ENCODE measurements around the gene DGKI.
"Not testable (repeated sequence)": the region's sequence is repeated elsewhere in the genome, so short reads cannot be mapped to it uniquely, and the experiment has no call there.

Gene DGKI

DNA sequence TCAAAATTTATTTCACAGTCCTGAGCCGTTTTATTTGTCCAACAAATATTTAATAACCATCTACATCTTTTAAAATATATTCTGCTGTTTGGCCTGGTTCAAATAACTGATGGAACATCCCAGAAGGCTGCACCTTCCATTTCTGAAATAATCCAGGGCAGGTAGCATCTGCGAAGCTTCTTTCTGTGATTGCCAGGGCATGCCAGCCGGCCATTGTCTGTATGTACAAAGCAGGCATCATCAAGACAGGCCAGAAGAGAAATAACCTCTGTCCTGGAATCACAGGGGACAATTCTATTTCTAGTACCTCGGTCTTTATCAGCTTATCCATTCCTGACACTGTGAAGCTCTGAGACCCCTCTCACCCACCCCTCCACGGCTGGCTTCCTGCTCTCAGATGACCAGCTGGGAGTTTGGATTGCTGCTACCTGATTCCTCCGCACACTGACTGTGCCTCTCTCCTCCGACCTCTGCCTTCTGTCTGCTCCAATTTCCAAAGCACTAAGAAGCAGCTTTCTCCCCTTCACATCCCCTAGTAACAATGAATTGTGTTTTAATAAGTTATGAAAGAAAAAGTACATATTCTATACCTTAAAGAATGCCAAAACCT, 8.0 kb downstream of the DGKI start:
- in situ Hi-C loops (cut with MboI; ENCODE audit: low sequenced_read_pairs), result no loop called here

DNA sequence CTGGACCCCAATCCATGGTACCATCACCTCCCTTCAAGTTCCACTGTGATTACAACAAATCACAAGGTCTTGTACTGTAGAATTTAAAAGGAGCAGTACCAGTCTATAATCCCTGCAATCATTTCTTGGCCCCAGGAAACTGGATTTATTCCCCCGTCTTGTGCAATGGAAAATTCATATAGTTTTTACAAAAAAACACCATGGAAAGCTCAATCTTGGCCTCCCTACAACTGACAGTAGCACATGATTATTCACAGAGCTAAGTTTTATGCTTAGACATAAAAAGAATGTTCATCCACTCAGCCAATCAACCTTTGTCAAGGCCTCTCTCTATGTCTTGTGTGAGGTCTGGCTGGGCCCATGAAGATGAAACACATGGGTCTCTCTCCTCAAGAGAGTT, 10.2 kb downstream of the DGKI start:
- in situ Hi-C loops (cut with MboI; ENCODE audit: low sequenced_read_pairs), result no loop called here

GRCh38 chr7:137836113-137836509, 10.7 kb downstream of the DGKI start:
- in situ Hi-C loops (cut with MboI; ENCODE audit: low sequenced_read_pairs), result no loop called here

GRCh38 chr7:137835486-137836112, 11.2 kb downstream of the DGKI start:
- in situ Hi-C loops (cut with MboI; ENCODE audit: low sequenced_read_pairs), result no loop called here

- in situ Hi-C loops (cut with MboI; ENCODE audit: low sequenced_read_pairs), result no loop called here
Measured at GRCh38 chr7:137834552-137834951, 12.2 kb downstream of the DGKI start.

GRCh38 chr7:137832990-137833389, 13.8 kb downstream of the DGKI start:
- in situ Hi-C loops (cut with MboI; ENCODE audit: low sequenced_read_pairs), result not testable (repeated sequence)

DNA sequence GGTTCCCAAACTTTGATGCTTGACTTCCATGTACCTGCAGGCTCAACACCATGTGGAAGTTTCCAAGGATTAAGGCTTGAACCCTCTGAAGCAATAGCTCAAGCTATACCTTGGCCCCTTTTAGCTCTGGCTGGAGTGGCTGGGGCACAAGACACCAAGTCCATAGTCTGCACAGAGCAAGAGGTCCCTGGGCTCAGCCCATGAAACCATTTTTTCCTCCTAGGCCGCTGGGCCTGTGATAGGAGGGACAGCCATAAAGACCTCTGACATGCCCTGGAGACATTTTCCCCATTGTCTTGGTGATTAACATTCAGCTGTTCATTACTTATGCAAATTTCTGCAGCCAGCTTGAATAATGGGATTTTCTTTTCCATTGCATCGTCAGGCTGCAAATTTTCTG, 14.4 kb downstream of the DGKI start:
- in situ Hi-C loops (cut with MboI; ENCODE audit: low sequenced_read_pairs), result no loop called here

GRCh38 chr7:137831555-137831954, 15.2 kb downstream of the DGKI start:
- in situ Hi-C loops (cut with MboI; ENCODE audit: low sequenced_read_pairs), result not testable (repeated sequence)

- in situ Hi-C loops (cut with MboI; ENCODE audit: low sequenced_read_pairs), result no loop called here
Measured at GRCh38 chr7:137829337-137829992, 17.3 kb downstream of the DGKI start.

GRCh38 chr7:137828456-137828855, 18.3 kb downstream of the DGKI start:
- in situ Hi-C loops (cut with MboI; ENCODE audit: low sequenced_read_pairs), result no loop called here

DNA sequence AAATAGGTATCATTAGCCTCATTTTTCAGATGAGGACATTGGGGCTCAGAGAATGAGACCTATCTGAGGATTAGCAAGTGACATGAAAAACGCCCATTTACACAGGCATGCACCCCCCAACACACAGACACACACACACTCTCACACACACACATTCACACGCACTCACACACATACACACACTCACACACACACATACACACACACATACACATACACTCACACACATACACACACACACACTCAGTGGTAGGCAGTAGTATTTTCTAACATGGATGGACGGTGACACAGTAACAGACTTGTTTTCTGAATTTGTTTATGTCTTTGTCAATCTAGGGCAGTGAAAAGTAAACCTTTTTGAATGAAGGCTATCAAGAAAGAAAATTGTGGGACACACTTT, 21.3 kb downstream of the DGKI start:
- in situ Hi-C loops (cut with MboI; ENCODE audit: low sequenced_read_pairs), result no loop called here

GRCh38 chr7:137820677-137821420, 25.9 kb downstream of the DGKI start:
- in situ Hi-C loops (cut with MboI; ENCODE audit: low sequenced_read_pairs), result no loop called here

DNA sequence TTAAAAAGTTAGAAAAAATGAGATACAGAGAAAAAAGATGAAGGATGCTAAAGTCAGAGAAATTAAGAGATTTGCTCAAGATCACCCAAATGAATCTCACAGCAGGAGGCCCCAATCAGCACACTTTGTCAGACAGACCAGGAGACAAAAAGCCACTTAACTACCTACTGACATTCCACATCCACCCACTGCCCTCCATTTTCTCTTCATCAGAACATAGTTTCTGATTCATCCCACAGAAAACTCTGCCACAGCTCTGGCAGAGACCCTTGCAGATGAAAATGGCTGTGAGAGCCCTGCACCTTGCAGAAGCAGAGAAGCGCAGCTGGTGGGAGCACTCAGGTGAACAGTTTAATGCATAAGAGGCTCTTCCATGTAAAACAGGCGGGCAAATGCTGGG, 26.6 kb downstream of the DGKI start:
- in situ Hi-C loops (cut with MboI; ENCODE audit: low sequenced_read_pairs), result no loop called here

GRCh38 chr7:137818036-137818435, 28.7 kb downstream of the DGKI start:
- in situ Hi-C loops (cut with MboI; ENCODE audit: low sequenced_read_pairs), result no loop called here

- in situ Hi-C loops (cut with MboI; ENCODE audit: low sequenced_read_pairs), result no loop called here
Measured at GRCh38 chr7:137816696-137817320, 30.0 kb downstream of the DGKI start.

GRCh38 chr7:137813541-137813940, 33.2 kb downstream of the DGKI start:
- in situ Hi-C loops (cut with MboI; ENCODE audit: low sequenced_read_pairs), result no loop called here

- in situ Hi-C loops (cut with MboI; ENCODE audit: low sequenced_read_pairs), result no loop called here
Measured at GRCh38 chr7:137810248-137810647, 36.5 kb downstream of the DGKI start.

DNA sequence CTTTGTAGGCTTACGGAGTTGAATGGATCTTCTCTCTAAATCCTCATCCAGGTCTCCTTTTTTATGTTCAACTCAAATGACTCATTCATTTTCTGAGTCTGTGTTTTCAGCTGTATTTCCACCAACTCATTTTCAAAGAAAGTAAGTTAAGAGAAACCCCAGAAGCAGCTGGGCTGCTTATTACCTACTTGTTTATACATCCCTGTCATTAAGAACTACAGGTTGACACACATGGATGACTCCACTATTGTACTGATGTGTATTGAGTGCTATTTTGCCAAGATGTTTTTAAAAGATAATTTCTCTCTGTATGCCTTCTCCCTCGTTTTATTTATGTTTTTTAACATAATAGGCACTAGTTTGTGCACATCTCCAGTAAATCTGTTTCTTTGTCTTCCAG, 41.9 kb downstream of the DGKI start:
- in situ Hi-C loops (cut with MboI; ENCODE audit: low sequenced_read_pairs), result no loop called here

GRCh38 chr7:137801491-137801890, 45.3 kb downstream of the DGKI start:
- in situ Hi-C loops (cut with MboI; ENCODE audit: low sequenced_read_pairs), result no loop called here

DNA sequence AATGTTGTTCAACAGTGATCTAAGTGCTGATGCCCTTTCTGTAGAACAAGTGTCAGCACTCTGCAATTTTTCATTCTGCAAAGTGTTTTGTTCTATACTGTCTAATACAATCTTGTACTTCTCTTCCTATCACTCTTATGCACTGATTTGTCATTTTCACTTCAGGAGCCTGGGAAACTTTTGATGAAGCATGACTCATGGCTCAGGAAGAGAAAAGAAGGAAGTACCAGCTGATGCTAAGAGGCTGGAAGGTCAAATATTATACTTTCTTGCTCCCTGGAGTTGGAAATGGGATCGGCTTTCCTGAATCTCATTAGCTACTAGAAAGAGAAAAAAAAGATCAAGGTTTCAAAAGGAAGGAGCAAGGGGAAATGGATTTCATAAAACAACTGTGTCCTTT, 45.8 kb downstream of the DGKI start:
- in situ Hi-C loops (cut with MboI; ENCODE audit: low sequenced_read_pairs), result no loop called here

DNA sequence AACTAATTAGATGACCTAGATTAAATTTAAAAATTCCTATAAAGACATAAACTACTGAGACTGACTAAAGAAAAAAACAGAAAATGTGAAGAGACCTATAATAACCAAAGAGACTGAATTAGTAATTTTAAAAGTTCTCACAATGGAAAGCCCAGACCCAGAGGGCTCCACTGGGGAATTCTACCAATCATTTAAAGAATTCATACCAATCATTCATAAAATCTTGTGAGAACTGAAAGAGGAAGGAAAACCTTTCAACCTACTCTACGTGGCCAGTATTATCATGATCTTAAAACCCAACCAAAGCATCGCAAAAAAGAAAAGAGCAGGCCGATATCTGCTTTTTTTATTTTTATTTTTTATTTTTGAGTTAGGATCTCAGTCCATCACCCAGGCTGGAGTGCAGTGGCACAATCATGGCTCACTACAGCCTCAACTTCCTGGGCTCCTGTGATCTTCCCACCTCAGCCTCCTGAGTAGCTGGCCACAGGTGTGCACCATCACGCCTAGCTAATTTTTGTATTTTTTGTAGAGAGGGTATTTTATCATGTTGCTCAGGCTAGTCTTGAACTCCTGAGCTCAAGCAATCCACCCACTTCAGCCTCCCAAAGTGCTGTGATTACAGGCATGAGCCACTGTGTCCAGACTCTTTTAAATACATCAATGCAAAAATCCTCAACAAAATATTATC, 48.6 kb downstream of the DGKI start:
- in situ Hi-C loops (cut with MboI; ENCODE audit: low sequenced_read_pairs), result no loop called here

Measured in HL-60/S4 treated with phorbol 12-myristate 13-acetate at 8.2 ng/mL for 4 days and 3 days (cell line).